Subcutaneous adipose tissue (tissue), 4 donors: ENCODE results near the gene TGIF1. TPM values are rescaled to one million over a fixed set of nuclear protein-coding genes. Genes with fewer than 3 reads are reported as not detected.

ENCODE experiments used
- total RNA-seq, 4 donors: library from RNA; depleted of rRNA; stranded (reverse); fragments of >200 nt; gene quantifications; one replicate each; pipeline ENCODE4 v1.1.0, GENCODE V29; 2016
- TF ChIP-seq, protein P1 (sequence below): fragments of 450-650 bp; IDR thresholded peaks from one replicate; pipeline ENCODE4 v1.5.1; 2016; ENCODE audit warnings: low read depth, mild to moderate bottlenecking, control low read depth, antibody characterized with exemption, moderate library complexity

Gene TGIF1
- total RNA-seq = 10 to 100 TPM; 40.6 to 80.2 (median 62.3) TPM

DNA sequence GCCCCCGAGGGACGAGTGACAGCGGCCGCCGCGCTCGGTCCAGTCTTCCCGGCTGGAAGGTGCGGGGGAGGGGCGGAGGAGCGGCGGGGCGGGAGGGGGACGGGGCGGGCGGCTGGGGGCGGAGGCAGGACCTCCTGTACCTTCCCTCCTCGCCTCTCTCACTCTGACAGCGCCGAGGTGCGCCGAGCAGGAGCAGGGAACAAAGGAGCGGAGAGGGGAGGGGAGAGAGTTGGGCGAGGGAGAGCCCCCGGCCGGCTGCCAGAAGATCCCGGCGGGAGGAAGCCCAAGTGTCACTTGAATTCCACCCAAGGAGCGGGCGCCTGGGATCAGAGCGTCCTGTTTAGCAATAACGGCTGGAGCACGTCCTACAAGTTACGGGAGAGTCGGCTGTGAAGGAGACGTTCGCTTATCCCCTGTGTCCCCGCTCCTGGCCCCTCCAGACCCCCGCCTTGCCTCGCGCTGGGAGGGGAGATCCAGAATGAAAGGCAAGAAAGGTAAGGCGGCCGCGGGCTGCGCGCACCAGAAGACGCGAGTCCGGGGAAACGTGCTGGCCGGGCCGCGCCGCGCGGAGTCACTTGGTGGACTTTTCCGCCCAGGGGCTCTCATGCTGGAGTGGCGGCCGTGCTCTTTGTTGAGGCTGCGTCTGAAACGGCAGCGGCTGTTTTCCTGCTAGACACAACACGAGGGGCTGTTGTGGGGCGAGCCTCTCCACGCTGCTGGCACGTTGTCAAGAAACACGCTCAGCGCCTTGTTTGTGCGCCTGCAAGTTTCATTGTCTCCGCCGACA, at the start of gene TGIF1:
TSS of gene TGIF1 (plus strand) at position 161 of the 787 bp plus-strand sequence. CDS start at position 479, 318 bp downstream.
- TF ChIP-seq, protein P1, sequence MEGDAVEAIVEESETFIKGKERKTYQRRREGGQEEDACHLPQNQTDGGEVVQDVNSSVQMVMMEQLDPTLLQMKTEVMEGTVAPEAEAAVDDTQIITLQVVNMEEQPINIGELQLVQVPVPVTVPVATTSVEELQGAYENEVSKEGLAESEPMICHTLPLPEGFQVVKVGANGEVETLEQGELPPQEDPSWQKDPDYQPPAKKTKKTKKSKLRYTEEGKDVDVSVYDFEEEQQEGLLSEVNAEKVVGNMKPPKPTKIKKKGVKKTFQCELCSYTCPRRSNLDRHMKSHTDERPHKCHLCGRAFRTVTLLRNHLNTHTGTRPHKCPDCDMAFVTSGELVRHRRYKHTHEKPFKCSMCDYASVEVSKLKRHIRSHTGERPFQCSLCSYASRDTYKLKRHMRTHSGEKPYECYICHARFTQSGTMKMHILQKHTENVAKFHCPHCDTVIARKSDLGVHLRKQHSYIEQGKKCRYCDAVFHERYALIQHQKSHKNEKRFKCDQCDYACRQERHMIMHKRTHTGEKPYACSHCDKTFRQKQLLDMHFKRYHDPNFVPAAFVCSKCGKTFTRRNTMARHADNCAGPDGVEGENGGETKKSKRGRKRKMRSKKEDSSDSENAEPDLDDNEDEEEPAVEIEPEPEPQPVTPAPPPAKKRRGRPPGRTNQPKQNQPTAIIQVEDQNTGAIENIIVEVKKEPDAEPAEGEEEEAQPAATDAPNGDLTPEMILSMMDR = no peak

DNA sequence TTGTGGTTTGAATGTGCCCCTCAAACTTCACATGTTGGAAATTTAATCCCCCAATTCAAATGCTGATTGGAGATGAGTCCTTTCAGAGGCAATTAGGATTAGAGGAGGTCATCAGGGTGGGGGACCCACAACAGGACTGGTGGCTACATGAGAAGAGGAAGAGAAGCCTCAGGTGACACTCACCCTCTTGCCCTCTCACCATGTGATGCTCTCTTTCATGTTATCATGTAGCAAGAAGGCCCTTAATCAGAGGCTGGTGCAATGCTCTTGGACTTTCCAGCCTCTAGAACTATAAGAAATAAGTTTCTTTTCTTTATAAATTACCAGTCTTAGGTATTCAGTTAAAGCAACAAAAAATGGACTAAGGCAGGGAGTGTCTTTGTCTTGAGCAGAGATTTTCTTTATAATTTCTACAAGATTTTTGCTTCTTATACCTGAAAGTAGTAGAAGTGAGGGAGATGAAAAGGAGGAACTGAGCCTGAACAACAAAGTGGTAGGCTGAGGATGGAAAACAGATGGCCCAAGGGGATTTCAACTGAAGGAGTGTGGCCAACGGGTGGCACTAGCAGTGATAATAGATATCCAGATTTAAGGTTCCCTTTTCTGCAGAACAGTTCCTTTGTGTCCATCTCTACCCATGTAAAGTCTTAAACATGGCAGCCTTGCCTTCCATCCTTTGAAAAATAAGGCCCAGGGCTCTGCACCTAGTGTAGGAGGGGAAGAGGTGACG, 49.2 kb upstream of the TGIF1 start:
- TF ChIP-seq, protein P1 = no peak

DNA sequence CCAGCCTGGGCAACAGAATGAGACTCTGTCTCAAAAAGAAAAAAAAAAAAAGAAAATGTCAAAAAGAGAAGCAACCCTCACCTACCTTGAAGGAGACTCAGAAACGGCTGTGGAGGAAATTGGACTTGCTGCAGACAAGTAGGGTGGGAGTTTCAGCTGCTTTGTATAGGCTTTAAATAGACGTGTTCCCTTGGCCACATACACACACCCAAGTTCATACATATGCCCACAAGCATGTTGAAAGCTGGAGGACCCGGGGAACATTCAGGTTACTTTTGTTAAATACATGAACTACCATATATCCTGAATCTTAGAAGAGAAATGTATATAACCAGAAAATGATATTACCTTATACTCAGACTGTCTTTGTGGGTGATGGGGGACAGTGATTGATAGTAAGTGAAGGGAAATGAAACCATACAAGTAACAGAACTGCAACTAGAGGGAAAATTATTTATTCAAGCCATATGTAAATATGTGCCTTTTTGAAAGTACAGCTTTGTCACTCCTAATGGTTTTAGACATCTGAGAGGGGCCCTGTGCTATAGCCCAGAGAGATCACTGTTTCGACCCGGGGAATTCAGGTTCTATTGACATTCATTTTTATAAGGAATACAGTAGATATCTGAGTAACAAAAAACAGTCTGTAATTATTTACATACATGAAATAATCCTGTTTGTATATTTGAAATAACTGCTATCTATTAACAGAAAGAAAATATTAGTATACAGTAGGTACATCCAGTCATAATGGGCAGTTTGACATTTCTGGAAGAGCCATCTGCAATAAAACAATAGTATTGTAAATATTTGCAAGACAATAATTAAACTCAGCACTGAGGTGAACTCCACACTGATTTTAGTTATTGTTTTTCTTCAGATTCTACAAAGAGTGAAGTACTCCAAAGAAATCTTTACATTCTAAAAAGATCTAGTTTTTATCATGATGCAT, 48.0 kb upstream of the TGIF1 start:
- TF ChIP-seq, protein P1 = no peak

DNA sequence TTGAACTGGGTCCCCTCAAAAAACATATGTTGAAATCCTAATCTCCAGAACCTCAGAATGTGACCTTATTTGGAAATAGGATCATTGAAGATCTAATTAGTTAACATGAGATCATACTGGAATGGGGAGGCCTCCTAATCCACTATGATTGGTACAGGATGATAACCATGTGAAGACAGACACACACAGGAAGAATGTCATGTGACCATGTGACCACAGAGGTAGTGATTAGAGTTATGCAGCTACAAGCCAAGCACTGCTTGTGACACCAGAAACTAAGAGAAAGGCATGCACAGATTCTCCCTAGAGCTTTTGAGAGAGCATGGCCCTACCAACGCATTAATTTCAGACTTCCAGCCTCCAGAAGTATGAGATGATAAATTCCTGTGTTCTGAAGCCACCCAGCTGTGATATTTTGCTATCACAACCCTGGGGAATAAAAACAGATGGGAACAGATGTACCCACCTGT, 47.0 kb upstream of the TGIF1 start:
- TF ChIP-seq, protein P1 = no peak

DNA sequence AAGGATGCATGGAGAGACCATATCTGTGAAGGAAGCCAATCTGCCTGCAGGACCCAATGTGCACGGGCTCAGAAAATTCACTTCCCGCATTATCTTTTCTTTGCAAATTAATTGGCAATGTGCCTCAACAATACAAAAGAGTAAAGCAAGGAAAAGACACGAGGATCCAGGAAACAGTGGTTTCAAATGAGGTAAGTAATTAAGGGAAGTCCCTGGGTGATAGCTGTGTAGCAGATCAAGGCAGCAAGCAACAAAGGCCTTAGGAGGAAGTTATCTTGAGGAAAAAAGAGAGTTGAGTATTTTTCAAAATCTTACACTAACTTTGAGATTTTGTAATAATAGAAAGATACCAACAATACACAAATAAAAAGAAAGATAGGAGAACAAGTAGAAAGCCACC, 44.3 kb upstream of the TGIF1 start:
- TF ChIP-seq, protein P1 = no peak

DNA sequence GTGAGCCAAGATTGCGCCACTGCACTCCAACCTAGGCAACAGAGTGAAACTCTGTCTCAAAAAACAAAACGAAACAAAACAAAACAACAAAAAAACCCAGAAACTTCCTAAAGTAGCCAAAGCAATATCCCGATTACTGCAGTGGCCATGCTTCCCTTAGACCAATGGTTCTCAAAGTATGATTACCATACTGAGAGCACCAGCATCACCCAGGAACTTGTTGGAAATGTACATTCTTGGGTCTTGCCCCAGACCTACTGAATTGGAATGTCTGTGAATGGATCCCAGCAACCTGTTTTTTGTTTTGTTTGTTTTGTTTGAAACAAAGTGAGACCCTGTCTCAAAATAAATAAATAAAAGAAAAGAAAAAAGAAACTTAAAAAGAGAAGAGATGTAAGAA, 41.9 kb upstream of the TGIF1 start:
- TF ChIP-seq, protein P1 = no peak
